HG02973 (cell line): ENCODE results near the gene PSG7.
"Not testable (repeated sequence)": the region's sequence is repeated elsewhere in the genome, so short reads cannot be mapped to it uniquely, and the experiment has no call there.

Experiments
- ATAC-seq: cut with Tn5 transposase; IDR thresholded peaks from one replicate; pipeline ENCODE4 v1.9.1; 2021; ENCODE audit warnings: moderate library complexity; ENCODE audit not compliant: unreplicated experiment

The PSG7 gene

GRCh38 chr19:42916931-42917330 is 20.1 kb downstream of the PSG7 start:
- ATAC-seq = not testable (repeated sequence)

- ATAC-seq = not testable (repeated sequence)
These were observed 23.5 kb downstream of the PSG7 start for GRCh38 chr19:42913516-42913915.

GRCh38 chr19:42912941-42913340 is 24.1 kb downstream of the PSG7 start:
- ATAC-seq = not testable (repeated sequence)

GRCh38 chr19:42911731-42912130 is 25.3 kb downstream of the PSG7 start:
- not testable (repeated sequence) for ATAC-seq

GRCh38 chr19:42906162-42906561 is 30.8 kb downstream of the PSG7 start:
- ATAC-seq = not testable (repeated sequence)

- ATAC-seq = not testable (repeated sequence)
These were observed 36.4 kb downstream of the PSG7 start for GRCh38 chr19:42900561-42900960.

- ATAC-seq = not testable (repeated sequence)
These were observed 37.3 kb downstream of the PSG7 start for GRCh38 chr19:42899674-42900073.

- ATAC-seq = not testable (repeated sequence)
These were observed 37.9 kb downstream of the PSG7 start for GRCh38 chr19:42899110-42899509.

- not testable (repeated sequence) for ATAC-seq
These were observed 38.4 kb downstream of the PSG7 start for GRCh38 chr19:42898656-42899055.

GRCh38 chr19:42897729-42898128 is 39.3 kb downstream of the PSG7 start:
- ATAC-seq = not testable (repeated sequence)

GRCh38 chr19:42890446-42890845 is 46.6 kb downstream of the PSG7 start:
- not testable (repeated sequence) for ATAC-seq

- not testable (repeated sequence) for ATAC-seq
These were observed 49.0 kb downstream of the PSG7 start for GRCh38 chr19:42887876-42888445.

GRCh38 chr19:42882730-42883129 is 54.3 kb downstream of the PSG7 start:
- not testable (repeated sequence) for ATAC-seq

- not testable (repeated sequence) for ATAC-seq
These were observed 55.0 kb downstream of the PSG7 start for GRCh38 chr19:42882010-42882409.

- ATAC-seq = not testable (repeated sequence)
These were observed 55.7 kb downstream of the PSG7 start for GRCh38 chr19:42881279-42881678.

GRCh38 chr19:42880621-42881020 is 56.4 kb downstream of the PSG7 start:
- not testable (repeated sequence) for ATAC-seq

- ATAC-seq = no peak
These were observed 57.4 kb downstream of the PSG7 start, which contains the start of gene PSG1 for GRCh38 chr19:42879613-42880012. TSS of gene PSG1 (minus strand) at chr19:42879713. CDS start at chr19:42879581, 132 bp downstream.

GRCh38 chr19:42876596-42876995 is 60.4 kb downstream of the PSG7 start:
- not testable (repeated sequence) for ATAC-seq

- not testable (repeated sequence) for ATAC-seq
These were observed 61.1 kb downstream of the PSG7 start for GRCh38 chr19:42875881-42876280.

GRCh38 chr19:42874901-42875813 is 61.9 kb downstream of the PSG7 start:
- ATAC-seq = not testable (repeated sequence)

GRCh38 chr19:42874136-42874535 is 62.9 kb downstream of the PSG7 start:
- not testable (repeated sequence) for ATAC-seq
